Astrocyte of the hippocampus (primary cell): ENCODE measurements around the gene GJD3.

ENCODE experiments used
- DNase-seq: peaks from one replicate; pipeline ENCODE4 v3.0.0; 2011; ENCODE audit warnings: low read depth, low spot score

The GJD3 gene

DNA sequence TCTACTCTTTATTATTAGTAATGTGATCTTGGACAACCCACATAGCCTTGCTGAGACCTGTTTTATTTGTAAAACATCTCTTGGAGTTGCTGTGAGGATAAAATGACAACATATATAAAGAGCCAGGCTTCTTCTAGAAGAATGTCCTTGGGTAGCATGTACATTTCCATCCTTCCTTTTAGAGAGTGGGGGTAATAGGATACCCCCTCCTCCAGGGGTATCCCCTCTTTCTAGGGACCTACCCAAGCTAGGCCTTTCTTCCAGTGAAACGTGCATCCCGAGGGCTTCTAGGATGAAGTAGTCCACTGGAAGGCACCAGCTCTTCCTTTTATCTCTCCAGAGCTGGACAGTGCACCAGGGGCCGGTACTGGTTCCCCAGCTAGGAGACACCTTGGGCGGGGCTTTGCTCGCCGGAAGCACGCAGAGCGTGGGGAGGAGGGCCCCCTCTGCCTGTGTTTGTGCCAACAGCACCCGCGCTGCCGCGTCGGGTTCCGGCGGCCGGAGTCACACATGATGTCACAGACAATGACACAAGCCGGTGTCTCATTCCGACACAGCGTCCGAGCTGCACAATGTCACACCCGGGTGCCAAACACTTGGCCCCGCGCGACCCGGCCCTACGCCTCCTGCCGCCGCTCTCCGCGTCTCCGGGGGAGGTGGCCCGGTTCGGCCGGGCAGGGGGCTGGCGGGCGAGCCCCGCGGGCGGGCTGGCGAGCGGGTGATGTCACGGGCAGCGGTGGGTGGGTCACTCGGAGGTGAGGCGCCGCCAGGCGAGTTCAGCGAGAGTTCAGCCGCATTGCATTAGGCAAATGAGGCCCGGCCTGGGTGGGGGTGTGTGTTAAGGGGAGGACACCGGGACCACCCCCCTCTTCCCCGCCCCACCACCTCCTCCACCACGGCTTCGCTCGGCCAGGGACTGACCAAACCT is 23.4 kb downstream of the GJD3 start:
- peak; percentile 93 for DNase-seq

DNA sequence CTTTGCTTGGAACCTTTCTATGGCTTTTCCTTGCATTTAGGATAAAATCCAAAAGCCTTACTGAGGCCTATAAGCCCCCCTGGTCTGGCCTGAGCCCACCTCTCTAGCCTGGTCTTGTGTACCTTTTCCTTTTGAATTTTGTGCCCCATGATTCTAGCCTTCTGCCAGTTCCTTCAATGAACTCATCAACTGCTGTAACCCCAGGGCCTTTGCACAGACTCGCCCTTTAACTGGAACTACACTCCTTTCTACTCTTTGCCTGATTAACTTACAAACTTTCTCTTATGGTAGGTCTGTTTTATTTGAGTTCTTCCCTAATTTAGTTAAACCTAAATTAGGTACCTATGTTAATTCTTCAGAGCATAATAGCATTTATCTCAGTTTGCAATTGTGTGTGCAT is 24.2 kb downstream of the GJD3 start:
- DNase-seq: no peak

DNA sequence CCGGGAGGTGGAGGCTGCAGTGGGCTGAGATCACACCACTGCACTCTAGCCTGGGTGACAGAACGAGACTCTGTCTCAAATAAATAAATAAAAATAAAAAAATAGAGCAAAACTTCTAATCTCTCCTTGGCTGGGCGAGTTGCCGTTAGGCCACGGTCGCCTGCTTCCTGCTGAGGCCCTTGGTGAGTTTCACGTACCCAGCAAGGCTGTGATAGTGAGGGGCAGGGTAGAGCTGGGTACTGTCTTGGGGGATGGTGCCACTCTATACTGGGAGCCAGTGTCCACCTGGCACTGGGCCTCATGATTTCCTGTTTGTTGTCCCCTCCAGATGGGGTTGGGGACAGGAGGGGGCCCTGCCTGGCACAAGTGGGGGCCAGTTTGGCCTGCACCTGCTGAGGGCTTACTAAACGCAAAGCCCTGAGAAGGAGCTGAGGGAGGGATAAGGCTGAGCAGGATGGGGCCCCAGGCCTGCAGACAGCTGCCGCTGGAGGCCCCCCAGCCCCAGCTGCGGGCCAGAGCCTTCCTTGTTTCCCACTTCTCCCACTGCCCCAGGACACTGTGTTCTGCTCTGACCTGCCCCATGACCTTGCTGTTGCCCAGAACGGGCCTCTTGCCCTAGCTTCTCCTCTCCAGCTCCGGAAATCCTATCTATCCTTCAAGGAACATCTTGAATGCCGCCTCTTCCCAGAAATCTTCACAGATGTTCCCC is 25.4 kb downstream of the GJD3 start:
- no peak for DNase-seq

DNA sequence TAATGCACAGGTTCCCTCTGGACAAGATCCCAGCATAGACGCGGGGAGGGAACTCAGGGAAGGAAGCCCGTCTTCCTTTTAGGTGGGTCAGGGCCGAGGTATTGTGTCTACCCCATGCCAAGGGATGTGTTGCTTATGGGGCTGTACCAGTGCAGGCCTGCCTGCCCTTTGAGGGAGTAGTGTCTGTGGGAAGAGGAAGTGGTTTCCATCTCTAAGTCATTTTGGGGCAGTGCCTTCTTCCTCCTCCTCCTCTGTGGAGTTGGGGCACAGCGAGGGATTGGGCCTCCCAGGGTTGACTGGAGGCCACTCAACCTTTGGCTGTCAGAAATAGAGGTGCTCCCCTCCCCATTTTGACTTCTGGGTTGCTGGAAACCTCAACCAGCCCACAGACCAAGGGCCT is 26.5 kb downstream of the GJD3 start:
- no peak for DNase-seq

DNA sequence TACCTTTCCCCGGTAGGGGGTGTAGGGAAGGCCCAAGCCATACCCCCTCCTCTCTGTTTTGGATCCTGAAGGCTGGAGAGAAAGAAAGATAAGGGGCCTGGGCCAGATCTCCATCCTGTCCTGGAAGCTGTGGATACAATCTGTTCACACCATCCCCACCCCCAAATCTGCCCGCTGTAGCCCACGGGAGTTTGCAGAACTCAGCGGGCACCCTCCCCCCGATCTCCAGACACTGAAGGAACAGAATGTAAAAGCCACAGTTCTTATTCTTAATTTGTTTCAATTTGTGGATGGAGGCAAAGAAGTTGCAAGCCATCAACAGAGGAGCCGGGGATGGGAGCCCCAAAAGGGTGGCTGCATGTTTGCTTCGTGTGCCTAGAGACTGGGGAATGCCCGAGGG is 27.2 kb downstream of the GJD3 start:
- no peak for DNase-seq

DNA sequence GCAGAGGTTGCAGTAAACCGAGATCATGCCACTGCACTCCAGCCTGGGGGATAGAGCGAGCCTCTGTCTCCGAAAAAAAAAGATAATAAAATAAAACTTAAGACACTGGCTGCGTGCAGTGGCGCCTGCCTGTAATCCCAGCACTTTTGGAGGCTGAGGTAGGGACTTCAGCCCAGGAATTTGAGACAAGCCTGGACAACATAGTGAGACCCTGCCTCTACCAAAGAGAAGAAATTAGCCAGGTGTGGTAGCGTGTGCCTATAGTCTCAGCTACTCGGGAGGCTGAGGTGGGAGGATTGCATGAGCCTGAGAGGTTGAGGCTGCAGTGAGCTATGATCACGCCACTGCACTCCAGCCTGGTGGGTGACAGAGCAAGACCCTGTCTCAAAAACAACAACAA is 28.9 kb downstream of the GJD3 start:
- no peak for DNase-seq

DNA sequence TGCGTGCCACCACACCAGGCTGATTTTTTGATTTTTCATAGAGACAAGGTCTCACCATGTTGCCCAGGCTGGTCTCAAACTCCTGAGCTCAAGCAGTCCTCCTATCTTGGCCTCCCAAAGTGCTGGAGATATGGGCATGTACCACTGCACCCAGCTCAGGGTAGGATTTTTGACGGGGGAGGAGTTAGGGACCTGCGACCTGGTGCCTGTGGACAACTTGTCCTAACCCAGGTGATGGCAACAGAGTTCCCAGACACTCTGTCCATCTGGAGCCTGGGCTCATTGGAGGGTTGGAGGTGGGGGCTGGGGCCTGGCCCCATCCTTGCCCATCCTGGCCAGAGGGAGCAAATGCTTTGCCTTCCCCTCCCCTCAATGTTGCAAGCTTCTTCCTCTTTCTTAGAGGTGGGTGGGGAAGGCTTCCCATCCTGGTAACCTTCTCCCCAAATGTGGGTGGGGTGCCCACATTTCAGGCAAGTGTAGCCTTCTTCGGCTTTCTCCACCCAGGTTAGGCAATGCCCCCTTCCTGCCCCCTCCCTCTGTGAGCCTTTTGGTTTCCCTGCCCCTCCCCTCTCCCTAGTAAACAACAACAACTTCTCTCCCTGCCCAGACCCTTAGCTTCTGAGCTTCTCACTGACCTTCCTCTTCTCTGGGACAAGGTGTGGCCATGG is 30.6 kb downstream of the GJD3 start:
- no peak for DNase-seq

DNA sequence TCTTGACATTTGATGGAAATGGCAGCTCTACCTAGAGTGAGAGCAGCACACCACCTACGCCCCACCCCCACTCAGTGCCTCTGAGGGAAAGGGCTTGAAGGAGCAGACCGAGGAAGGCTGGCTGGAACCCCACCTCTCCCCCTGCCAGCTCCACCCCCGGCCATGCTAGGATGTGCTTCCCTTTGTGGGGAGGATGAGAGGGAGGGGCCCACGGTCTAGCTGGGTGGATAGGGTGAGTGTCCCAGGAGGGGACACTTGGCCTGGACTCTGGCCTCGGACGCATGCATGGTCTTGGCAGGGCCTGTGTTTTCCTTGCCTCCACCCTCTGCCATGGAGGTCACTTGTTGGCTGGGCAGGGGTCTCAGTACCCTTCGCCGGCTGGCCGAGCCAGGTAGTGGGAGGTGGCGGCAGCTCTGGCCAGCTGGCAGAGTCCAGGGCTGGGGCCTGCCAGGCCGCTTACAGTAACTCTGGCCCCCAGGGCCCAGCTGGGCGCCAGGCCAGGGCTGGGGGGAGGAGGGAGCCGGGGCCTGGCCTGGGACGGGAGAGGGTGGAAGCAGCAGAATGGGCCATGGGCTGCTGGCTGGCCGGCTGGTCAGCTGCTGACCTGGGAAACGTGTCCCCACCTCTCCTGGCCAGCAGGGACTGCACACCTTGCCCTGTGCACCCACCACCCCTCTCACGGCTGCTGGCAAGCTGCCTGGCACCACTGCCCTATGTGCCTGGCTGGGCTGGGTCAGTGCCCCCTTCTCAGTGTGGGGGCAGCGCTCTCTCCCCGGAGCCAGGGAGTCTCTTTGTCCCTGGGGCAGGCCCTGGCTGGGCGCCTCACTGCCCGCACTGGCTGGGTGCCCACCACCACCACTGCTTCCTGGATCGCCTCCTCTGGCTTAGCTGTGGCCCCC is 32.5 kb downstream of the GJD3 start:
- peak; percentile 95 for DNase-seq

DNA sequence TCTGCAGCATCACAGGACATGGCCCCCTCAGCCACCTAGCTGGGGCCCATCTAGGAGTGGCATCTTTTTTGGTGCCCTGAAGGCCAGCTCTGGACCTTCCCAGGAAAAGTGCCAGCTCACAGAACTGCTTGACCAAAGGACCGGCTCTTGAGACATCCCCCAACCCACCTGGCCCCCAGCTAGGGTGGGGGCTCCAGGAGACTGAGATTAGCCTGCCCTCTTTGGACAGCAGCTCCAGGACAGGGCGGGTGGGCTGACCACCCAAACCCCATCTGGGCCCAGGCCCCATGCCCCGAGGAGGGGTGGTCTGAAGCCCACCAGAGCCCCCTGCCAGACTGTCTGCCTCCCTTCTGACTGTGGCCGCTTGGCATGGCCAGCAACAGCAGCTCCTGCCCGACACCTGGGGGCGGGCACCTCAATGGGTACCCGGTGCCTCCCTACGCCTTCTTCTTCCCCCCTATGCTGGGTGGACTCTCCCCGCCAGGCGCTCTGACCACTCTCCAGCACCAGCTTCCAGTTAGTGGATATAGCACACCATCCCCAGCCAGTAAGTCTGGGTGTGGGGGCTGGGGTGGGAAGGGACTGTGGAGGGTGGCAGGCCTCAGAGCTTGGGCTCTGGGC is 33.6 kb downstream of the GJD3 start:
- no peak for DNase-seq

DNA sequence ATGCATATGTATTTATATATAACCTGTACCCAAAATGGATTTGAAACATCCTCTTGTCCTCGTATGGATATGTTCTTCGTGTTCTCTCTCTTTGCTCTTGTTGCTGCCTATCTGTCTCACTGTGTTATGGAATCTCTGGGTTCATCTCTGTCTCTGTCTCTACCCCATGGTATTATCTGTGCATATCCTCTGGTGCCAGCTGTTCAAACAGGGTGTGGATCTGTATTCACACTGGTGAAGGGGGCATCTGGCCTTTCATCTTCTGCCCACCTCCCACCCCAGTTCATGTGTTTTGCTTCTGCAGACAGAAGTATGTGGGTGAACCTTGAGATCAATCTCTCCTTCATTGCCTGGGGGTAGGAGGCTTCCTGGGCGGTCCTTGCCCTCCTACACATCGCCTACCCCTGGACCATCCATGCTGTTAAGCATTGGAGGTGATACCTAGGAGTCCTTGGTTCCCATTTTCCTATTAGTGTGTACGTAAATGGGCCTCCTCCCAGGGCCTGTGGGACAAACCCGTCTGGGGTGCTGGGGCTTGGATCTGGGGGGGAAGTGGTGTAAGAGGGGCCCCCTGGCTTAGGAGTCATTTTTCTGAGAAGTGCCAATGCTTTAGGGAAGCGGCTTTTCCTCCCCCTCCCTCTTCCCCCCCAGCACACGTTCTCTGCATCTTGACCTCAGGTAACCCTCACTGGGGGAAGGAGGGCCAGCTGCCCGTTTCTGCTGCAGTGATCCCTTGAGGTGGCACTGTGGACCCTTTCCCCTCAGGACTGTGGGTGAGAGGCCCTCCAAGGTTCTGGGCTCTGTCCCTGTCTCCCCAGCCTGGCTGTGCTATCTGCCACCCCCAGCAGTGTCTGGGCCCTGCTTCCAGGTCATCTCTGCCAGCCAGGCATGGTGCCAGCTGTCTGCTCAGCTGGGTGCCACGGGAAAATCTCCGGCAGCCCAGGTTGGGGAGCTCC is 34.4 kb downstream of the GJD3 start:
- DNase-seq: peak; percentile 38

DNA sequence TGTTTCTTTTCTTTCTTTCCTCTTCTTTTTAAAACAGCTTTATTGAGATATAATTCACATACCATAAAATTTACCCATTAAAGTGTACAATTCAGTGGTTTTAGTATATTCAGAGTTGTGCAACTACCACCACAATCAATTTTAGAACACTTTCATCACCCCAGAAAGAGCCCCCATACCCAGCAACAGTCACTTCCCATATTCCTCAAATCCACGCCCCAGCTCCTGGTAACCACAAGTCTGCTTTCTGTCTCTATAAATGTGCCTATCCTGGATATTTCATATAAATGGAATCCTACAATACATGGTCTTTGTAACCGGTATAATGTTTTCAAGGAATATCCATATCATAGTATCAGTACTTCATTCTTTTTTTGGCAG is 36.2 kb downstream of the GJD3 start:
- no peak for DNase-seq

DNA sequence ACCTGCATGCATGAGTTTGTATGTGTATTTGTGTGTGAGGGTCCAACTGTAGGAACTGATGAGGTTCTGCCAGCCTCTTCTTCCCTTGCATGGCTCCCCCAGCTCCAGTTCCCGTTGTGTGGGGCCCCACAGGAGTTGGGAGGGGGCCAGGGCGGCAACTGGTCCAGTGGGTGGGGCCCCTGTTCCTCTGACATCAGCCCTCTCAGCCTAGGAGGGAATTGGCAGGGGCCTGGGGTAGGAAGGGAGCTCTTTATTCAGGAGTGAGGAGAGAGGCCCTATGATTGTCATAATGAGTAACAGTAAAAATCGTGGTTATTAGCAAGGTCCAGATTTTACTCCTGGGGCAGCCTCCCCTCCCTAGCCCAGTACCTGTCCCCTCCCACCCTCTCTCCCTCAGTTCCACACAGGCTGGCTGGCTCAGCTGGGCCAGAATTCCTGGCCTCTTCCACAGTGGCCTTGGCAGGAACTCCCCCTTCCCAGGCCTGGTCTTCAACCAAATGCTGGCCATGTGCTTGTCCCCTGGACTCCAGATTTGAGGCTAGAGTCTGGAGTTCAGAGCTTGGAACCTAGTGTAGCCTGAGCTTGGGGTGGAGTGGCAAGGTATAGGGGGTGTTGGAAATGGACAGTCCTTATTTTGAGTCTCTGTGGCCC is 36.7 kb downstream of the GJD3 start:
- DNase-seq: peak; percentile 19

DNA sequence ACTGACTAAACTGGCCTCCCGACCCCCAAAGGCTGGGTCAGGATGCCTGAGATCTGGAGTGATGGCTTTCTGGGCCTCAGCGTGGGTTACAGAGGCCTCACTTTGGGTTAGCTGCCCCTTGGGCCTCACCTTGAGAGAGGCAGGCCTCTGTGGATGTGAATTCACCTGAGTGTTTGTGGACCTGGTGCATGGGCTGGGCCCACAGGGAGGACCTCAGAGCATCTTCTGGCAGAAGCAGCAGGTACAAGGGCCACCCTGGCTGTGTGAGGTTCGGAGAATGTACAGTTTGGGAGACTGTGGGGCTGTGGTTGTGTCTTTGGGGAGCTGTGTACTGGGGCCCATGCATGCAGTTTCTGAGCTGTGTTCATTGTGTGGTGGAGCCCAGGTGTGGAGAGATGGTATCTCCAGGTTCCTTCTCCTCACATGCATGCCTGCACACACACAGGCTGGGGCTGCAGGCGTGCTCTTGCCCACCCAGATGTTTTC is 37.2 kb downstream of the GJD3 start:
- DNase-seq: no peak

DNA sequence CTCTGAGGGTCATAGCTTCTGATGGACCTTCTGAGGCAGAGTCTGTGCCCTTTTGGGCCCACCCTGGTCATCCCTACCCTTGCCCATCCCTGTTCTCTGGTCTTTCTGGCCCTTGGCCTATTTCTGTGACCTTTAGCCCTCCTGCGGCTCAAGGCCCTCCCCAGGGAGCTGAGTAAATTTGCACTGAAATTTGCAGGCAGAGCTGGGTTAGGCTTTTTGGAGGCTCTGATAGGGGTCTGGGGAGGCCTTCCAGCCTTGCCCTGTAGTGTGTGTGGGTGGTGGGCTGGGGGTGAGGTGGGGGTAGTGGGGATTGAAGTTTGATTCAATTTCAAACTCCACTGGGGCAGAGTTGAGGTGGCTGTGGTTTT is 37.7 kb downstream of the GJD3 start:
- DNase-seq: no peak

DNA sequence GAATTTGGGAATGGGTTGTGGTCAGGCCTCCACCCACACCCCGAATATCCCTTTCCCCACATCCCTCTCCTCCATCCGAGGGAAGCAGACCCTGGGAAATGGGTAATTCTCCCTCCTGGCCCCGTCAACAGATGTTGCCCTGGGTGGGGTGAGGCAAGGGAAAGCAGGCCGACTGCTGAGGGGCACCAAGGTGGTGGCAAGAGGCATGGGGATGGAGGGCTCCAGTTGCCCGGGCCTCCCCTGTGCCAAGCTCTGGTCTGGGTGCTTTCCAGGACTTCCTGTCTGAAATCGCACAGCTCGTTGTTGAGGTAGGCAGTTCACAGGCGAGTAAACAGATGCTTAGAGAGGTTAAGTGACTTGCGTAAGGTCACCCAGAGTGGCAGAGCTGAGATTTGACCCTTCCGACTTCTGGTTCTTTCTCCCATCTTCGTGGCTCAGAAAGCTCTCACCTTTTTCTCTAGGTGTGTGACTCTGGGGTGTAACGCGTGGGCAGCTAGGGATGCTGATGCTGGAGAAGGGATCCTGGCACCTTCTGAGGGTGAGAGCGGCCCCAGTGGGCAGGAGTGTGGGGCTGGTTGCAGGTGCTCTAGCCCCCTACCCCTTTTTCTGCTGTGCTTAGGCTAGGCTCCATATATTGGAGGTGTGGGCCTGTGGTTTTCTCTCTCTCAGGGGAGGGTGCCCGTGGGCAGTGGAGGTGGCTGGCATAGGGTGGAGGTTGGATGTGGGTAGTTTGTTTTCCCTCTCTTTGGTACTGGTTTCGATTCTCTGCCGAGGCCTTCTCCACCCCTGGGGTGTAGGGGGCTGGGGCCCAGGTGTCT is 38.3 kb downstream of the GJD3 start:
- DNase-seq: peak; percentile 26

DNA sequence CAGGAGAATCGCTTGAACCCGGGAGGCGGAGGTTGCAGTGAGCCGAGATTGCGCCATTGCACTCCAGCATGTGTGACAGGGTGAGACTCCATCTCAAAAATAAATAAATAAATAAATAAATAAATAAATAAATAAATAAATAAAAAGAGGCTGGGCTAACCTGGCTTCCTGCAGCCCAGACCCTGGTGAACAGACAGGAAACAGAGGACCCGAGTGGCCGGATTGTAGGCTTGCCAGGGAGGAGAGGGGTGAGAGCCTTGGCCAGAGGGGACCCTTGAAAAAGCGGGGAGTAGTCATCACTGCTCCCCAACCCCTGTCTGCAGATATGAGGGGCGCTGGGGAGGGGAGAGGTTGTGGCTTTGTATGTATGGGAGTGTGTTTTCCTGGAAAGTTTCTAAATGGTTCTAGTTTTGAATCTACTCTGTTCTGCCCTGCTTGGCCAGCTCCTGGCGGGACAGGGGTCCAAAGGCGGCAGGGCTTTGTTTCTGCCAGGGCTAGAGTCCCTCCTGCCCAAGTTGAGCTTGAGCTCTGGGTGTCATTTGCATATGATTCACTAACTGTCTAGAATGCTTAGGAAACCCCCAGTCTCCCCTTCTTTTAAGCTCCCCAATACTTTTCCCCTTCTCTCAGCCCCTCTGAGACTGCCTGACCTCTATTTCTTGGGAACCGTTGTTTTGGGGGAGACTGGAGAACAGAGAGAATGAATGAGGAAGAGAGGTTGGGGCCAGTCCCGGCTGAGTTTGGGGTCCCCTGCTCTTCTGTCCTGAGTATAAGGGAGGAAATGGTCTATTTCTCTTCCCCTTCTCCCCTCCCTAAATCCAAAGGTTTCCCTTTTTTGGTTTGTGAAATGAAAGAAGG is 39.2 kb downstream of the GJD3 start:
- no peak for DNase-seq
